Activated CD4-positive, CD25-positive, alpha-beta regulatory T cell treated with anti-CD3 and anti-CD28 coated beads, Interleukin-2, amount 50 U/mL, for 24 hours (primary cell): ENCODE measurements around the gene SFXN1.

ENCODE experiments used
- ATAC-seq, 2 donors: fragments of 150-1000 bp; cut with Tn5 transposase; one replicate each; pipeline ENCODE4 v1.10.0; 2021; ENCODE audit warnings: mild to moderate bottlenecking in 1 of 2, moderate library complexity in 1 of 2

The SFXN1 gene

GRCh38 chr5:175544108-175544511, 65.8 kb downstream of the SFXN1 start:
- no peak for ATAC-seq

- no peak for ATAC-seq
Observed at GRCh38 chr5:175544586-175544985, 66.2 kb downstream of the SFXN1 start.

- no peak for ATAC-seq
Observed at GRCh38 chr5:175547842-175548241, 69.5 kb downstream of the SFXN1 start.

- ATAC-seq = no peak
Observed at GRCh38 chr5:175548626-175549311, 70.4 kb downstream of the SFXN1 start.

- no peak for ATAC-seq
Observed at GRCh38 chr5:175550055-175550805, 71.9 kb downstream of the SFXN1 start.

GRCh38 chr5:175551266-175551665, 72.9 kb downstream of the SFXN1 start:
- ATAC-seq = no peak

- no peak for ATAC-seq
Observed at GRCh38 chr5:175554296-175554695, 75.9 kb downstream of the SFXN1 start.

- no peak for ATAC-seq
Observed at GRCh38 chr5:175555168-175555785, 76.9 kb downstream of the SFXN1 start.

GRCh38 chr5:175556794-175557193, 78.4 kb downstream of the SFXN1 start:
- ATAC-seq = no peak

- ATAC-seq = no peak
Observed at GRCh38 chr5:175557778-175558177, 79.4 kb downstream of the SFXN1 start.

GRCh38 chr5:175558801-175559480, 80.6 kb downstream of the SFXN1 start:
- ATAC-seq = no peak

GRCh38 chr5:175560011-175560410, 81.7 kb downstream of the SFXN1 start:
- ATAC-seq = no peak

GRCh38 chr5:175561085-175561484, 82.7 kb downstream of the SFXN1 start:
- no peak for ATAC-seq

GRCh38 chr5:175564716-175565115, 86.4 kb downstream of the SFXN1 start:
- ATAC-seq = peak; percentile 53 to 68

GRCh38 chr5:175566697-175567096, 88.3 kb downstream of the SFXN1 start:
- no peak for ATAC-seq

- no peak for ATAC-seq
Observed at GRCh38 chr5:175567954-175568353, 89.6 kb downstream of the SFXN1 start.

GRCh38 chr5:175569701-175570100, 91.3 kb downstream of the SFXN1 start:
- no peak for ATAC-seq

GRCh38 chr5:175572886-175573285, 94.5 kb downstream of the SFXN1 start:
- no peak for ATAC-seq

- no peak for ATAC-seq
Observed at GRCh38 chr5:175573493-175574269, 95.3 kb downstream of the SFXN1 start.

- ATAC-seq = no peak
Observed at GRCh38 chr5:175575301-175575700, 96.9 kb downstream of the SFXN1 start.

- no peak for ATAC-seq
Observed at GRCh38 chr5:175576096-175576495, 97.7 kb downstream of the SFXN1 start.

- ATAC-seq = no peak
Observed at GRCh38 chr5:175576591-175576990, 98.2 kb downstream of the SFXN1 start.
